H1 (cell line): ENCODE measurements around the gene LIPG. TPM values are rescaled to one million over a fixed set of nuclear protein-coding genes. Genes with fewer than 3 reads are reported as not detected.

ENCODE experiments used
- CHD7 ChIP-seq: fragments of 300-600 bp; sonication (generic); IDR thresholded peaks from 2 replicates; pipeline ENCODE4 v1.7.1; 2012; ENCODE audit warnings: low read length, moderate library complexity, mild to moderate bottlenecking, inconsistent platforms; ENCODE audit not compliant: insufficient replicate concordance
- CTCF ChIP-seq, 3 experiments: IDR thresholded peaks; 1 replicate in 2 of 3; 2 replicates in 1 of 3; pipeline versions ENCODE4 v1.5.1 to v1.6.1; 2011; ENCODE audit warnings: low read length in 3 of 3, mild to moderate bottlenecking in 3 of 3, inconsistent platforms in 2 of 3, low read depth in 1 of 3, moderate library complexity in 1 of 3; ENCODE audit not compliant: insufficient read depth in 1 of 3; ENCODE audit errors: control extremely low read depth in 1 of 3
- EZH2 ChIP-seq: fragments of 200-600 bp; sonication (generic); IDR thresholded peaks from 2 replicates; pipeline ENCODE4 v1.7.1; 2012; ENCODE audit warnings: low read depth, mild to moderate bottlenecking, moderate library complexity, low read length, inconsistent platforms; ENCODE audit not compliant: severe bottlenecking
- NRF1 ChIP-seq: IDR thresholded peaks from 2 replicates; pipeline ENCODE4 v1.6.1; 2011; ENCODE audit warnings: mild to moderate bottlenecking, low read depth, low read length, improper control_type of control experiment
- POU5F1 ChIP-seq: IDR thresholded peaks from 2 replicates; pipeline ENCODE4 v1.6.1; 2011; ENCODE audit warnings: low read depth, mild to moderate bottlenecking, low read length, moderate library complexity
- polyA plus RNA-seq, 7 experiments: library from polyadenylated mRNA; depleted of rRNA in 3 of 7; stranded (reverse) in 5 of 7; unstranded in 2 of 7; fragments of >200 nt in 5 of 7; fragments of 200-250 nt in 2 of 7; gene quantifications; 1 replicate in 5 of 7; 2 replicates in 1 of 7; 4 replicates in 1 of 7; pipeline versions ENCODE4 v1.2.1 to v1.2.3, GENCODE V29; 2011 to 2013; ENCODE audit warnings: missing spikeins in 2 of 7, mixed read lengths in 2 of 7
- total RNA-seq: library from RNA; stranded (reverse); fragmentation: NEBNext Ultra II Directional; extraction: Animal tissue kit (Norgen Biotek cat#: 25700); gene quantifications from 2 replicates; pipeline ENCODE4 v1.2.1, GENCODE V29; 2021

The LIPG gene
- total and polyA plus RNA-seq, 2 of the 8 experiments (the other 6 are each of a cell fraction or from before 2014, with no cell fraction given): 9.2 to 9.8 TPM

- TF ChIP-seq CHD7: no peak
- no peak for TF ChIP-seq NRF1
- no peak for TF ChIP-seq EZH2
- no peak for TF ChIP-seq POU5F1
- TF ChIP-seq CTCF (IDR thresholded peaks at IDR 0.05; ENCODE audit: control extremely low read depth in 1 of 3, insufficient read depth in 1 of 3, low read depth in 1 of 3, low read length in 3 of 3): no peak
Observed at GRCh38 chr18:49646873-49647272, 85.0 kb downstream of the LIPG start (continued).
